H9 (cell line): ENCODE data around the gene PEX12. TPM values are rescaled to one million over a fixed set of nuclear protein-coding genes. Genes with fewer than 3 reads are reported as not detected.

ENCODE experiments used
- DNase-seq: peaks from one replicate; pipeline ENCODE4 v3.0.0-alpha.2; 2017
- H2AFZ ChIP-seq: one replicate; pipeline ENCODE4 v1.6.1; 2013; ENCODE audit warnings: mild to moderate bottlenecking, low read length, control low read depth, moderate library complexity
- H2AK5ac ChIP-seq: 2 replicates; pipeline ENCODE4 v1.6.1; 2013; ENCODE audit warnings: low read length, control low read depth, mixed read lengths; ENCODE audit not compliant: insufficient read length
- H2BK120ac ChIP-seq: one replicate; pipeline ENCODE4 v1.6.1; 2013; ENCODE audit warnings: low read depth, mild to moderate bottlenecking, low read length, control low read depth, inconsistent platforms; ENCODE audit not compliant: poor library complexity, severe bottlenecking
- H2BK12ac ChIP-seq: 2 replicates; pipeline ENCODE4 v1.6.1; 2013; ENCODE audit warnings: low read length, control low read depth, mixed read lengths, low read depth; ENCODE audit not compliant: insufficient read length
- H2BK15ac ChIP-seq: 2 replicates; pipeline ENCODE4 v1.6.1; 2013; ENCODE audit warnings: low read depth, low read length, control low read depth
- H2BK20ac ChIP-seq: one replicate; pipeline ENCODE4 v1.6.1; 2013; ENCODE audit warnings: low read depth, mild to moderate bottlenecking, low read length, control low read depth, inconsistent platforms; ENCODE audit not compliant: poor library complexity, severe bottlenecking
- H2BK5ac ChIP-seq: 2 replicates; pipeline ENCODE4 v1.6.1; 2013; ENCODE audit warnings: low read length, control low read depth, mixed read lengths; ENCODE audit not compliant: insufficient read length
- H3K14ac ChIP-seq: 2 replicates; pipeline ENCODE4 v1.6.1; 2013; ENCODE audit warnings: low read length, control low read depth; ENCODE audit not compliant: insufficient read depth
- H3K18ac ChIP-seq: 2 replicates; pipeline ENCODE4 v1.6.1; 2013; ENCODE audit warnings: low read depth, mild to moderate bottlenecking, mixed read lengths, low read length, control low read depth; ENCODE audit not compliant: insufficient read length
- H3K23ac ChIP-seq: 2 replicates; pipeline ENCODE4 v1.6.1; 2013; ENCODE audit warnings: low read length, control low read depth, mixed read lengths, low read depth; ENCODE audit not compliant: insufficient read length
- H3K23me2 ChIP-seq: 2 replicates; pipeline ENCODE4 v1.6.1; 2013; ENCODE audit warnings: low read depth, mild to moderate bottlenecking, mixed read lengths, low read length, control low read depth; ENCODE audit not compliant: insufficient read length, poor library complexity, severe bottlenecking
- H3K27ac ChIP-seq: 2 replicates; pipeline ENCODE4 v1.5.1; 2013; ENCODE audit warnings: low read length, control low read depth, mixed read lengths, low read depth; ENCODE audit not compliant: insufficient read length
- H3K27me3 ChIP-seq: 2 replicates; pipeline ENCODE4 v1.6.1; 2013; ENCODE audit warnings: low read length, control low read depth, inconsistent platforms; ENCODE audit not compliant: insufficient read depth
- H3K4ac ChIP-seq: 2 replicates; pipeline ENCODE4 v1.6.1; 2013; ENCODE audit warnings: low read depth, mild to moderate bottlenecking, control low read depth, inconsistent platforms, low read length, moderate library complexity
- H3K4me1 ChIP-seq: 2 replicates; pipeline ENCODE4 v1.6.1; 2013; ENCODE audit warnings: low read length, control low read depth, inconsistent platforms; ENCODE audit not compliant: insufficient read depth
- H3K4me2 ChIP-seq: 2 replicates; pipeline ENCODE4 v1.6.1; 2013; ENCODE audit warnings: low read length, control low read depth, mixed read lengths; ENCODE audit not compliant: insufficient read length, insufficient read depth
- H3K56ac ChIP-seq: 2 replicates; pipeline ENCODE4 v1.6.1; 2013; ENCODE audit warnings: low read depth, mild to moderate bottlenecking, mixed read lengths, low read length, control low read depth; ENCODE audit not compliant: insufficient read length
- H3K79me1 ChIP-seq: 2 replicates; pipeline ENCODE4 v1.6.1; 2013; ENCODE audit warnings: low read depth, mild to moderate bottlenecking, moderate library complexity, low read length, control low read depth, inconsistent platforms; ENCODE audit not compliant: insufficient read depth, poor library complexity, severe bottlenecking
- H3K79me2 ChIP-seq: 2 replicates; pipeline ENCODE4 v1.6.1; 2013; ENCODE audit warnings: low read length, control low read depth, inconsistent platforms; ENCODE audit not compliant: insufficient read depth
- H3K9ac ChIP-seq: 2 replicates; pipeline ENCODE4 v1.6.1; 2013; ENCODE audit warnings: low read length, control low read depth, mixed read lengths; ENCODE audit not compliant: insufficient read length; ENCODE audit errors: extremely low read depth
- H3K9me3 ChIP-seq: one replicate; pipeline ENCODE4 v1.6.1; 2013; ENCODE audit warnings: low read depth, low read length, inconsistent platforms; ENCODE audit not compliant: control insufficient read depth
- H3T11ph ChIP-seq: one replicate; pipeline ENCODE4 v1.6.1; 2013; ENCODE audit warnings: mild to moderate bottlenecking, low read length, control low read depth, inconsistent platforms
- H4K20me1 ChIP-seq: one replicate; pipeline ENCODE4 v1.6.1; 2013; ENCODE audit not compliant: control insufficient read depth, insufficient read length, insufficient read depth
- H4K5ac ChIP-seq: 2 replicates; pipeline ENCODE4 v1.6.1; 2013; ENCODE audit warnings: low read depth, mild to moderate bottlenecking, mixed read lengths, low read length, control low read depth; ENCODE audit not compliant: insufficient read length
- H4K8ac ChIP-seq: replicated peaks from 2 replicates; pipeline ENCODE4 v1.6.1; 2013; ENCODE audit warnings: low read length, control low read depth, mixed read lengths, low read depth; ENCODE audit not compliant: insufficient read length
- H4K91ac ChIP-seq: 2 replicates; pipeline ENCODE4 v1.6.1; 2013; ENCODE audit warnings: low read depth, mild to moderate bottlenecking, moderate library complexity, mixed read lengths, low read length, control low read depth; ENCODE audit not compliant: insufficient read length
- H3K27ac Mint-ChIP-seq, 3 experiments: 2 replicates in 2 of 3; 3 replicates in 1 of 3; pipeline ENCODE4 v1.8.0; 2020 to 2021; ENCODE audit warnings: mixed read lengths in 3 of 3, mild to moderate bottlenecking in 1 of 3, moderate library complexity in 1 of 3
- H3K27me3 Mint-ChIP-seq: 2 replicates; pipeline ENCODE4 v1.8.0; 2021; ENCODE audit warnings: low read depth, mild to moderate bottlenecking, moderate library complexity, mixed read lengths
- H3K36me3 Mint-ChIP-seq, 3 experiments: 2 replicates in 2 of 3; 3 replicates in 1 of 3; pipeline ENCODE4 v1.8.0; 2020 to 2021; ENCODE audit warnings: low read depth in 3 of 3, mixed read lengths in 3 of 3; ENCODE audit not compliant: insufficient read depth in 1 of 3
- H3K4me1 Mint-ChIP-seq, 2 experiments: 2 replicates each; pipeline ENCODE4 v1.8.0; 2020; ENCODE audit warnings: mixed read lengths in 2 of 2
- H3K4me3 Mint-ChIP-seq, 2 experiments: 2 replicates in 1 of 2; 3 replicates in 1 of 2; pipeline ENCODE4 v1.8.0; 2020 to 2021; ENCODE audit warnings: mild to moderate bottlenecking in 2 of 2, mixed read lengths in 2 of 2, moderate library complexity in 1 of 2
- H3K9me3 Mint-ChIP-seq, 2 experiments: 2 replicates in 1 of 2; 3 replicates in 1 of 2; pipeline ENCODE4 v1.8.0; 2020; ENCODE audit warnings: mild to moderate bottlenecking in 2 of 2, mixed read lengths in 2 of 2, moderate library complexity in 1 of 2
- WGBS: extraction: QIAGEN DNeasy Blood & Tissue Kit; methylation state at CpG from one replicate; pipeline ENCODE4 v1.1.7; 2013; ENCODE audit warnings: missing lambda C conversion rate, low lambda C conversion rate, mixed read lengths; ENCODE audit not compliant: insufficient read length; ENCODE audit errors: extremely low coverage; 5-methylcytosine and 5-hydroxymethylcytosine counted together
- total RNA-seq: library from RNA; stranded (reverse); gene quantifications from 2 replicates; pipeline ENCODE4 v1.2.1, GENCODE V29; 2021
- TF ChIP-seq, protein P1 (sequence below): fragments of 200-600 bp; sonication (generic); conservative IDR thresholded peaks from 3 replicates; pipeline ENCODE4 v1.8.0; 2021; ENCODE audit warnings: antibody characterized with exemption, mild to moderate bottlenecking

PEX12 gene
- total RNA-seq, 1 experiment from 2014 or later: 5.4 TPM

DNA sequence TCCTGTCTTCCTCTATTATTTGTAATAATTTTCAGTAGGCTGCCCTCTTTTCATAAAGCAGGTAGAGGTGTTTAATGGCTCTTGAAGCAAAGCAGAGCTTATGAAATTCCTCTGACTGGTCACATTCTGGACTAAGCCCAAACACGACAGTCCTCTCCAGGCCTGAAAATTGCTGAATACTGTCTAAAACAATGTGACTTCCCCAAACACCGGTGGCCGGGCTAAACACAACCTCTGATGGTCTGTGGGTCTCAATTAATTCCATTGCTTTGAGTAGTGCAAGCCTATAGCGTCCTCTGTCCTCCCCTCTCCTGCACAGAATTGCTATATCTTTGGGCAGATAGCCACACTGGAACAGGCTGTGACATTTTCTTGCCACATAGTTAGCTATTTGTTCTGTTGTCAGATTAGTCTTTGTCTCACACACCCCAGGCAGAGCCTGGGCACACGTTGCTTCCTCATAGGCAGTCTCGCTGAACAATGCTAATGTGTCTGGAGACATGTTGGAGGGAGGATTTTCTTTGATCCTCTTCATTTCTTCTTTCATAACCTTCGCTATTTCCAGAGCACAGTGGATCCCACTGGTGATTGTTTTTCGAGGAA, 30.1 kb downstream of the PEX12 start:
- H3K14ac ChIP-seq: no peak overlapping the region
- H4K91ac ChIP-seq: no peak overlapping the region
- no peak overlapping the region for H2BK120ac ChIP-seq
- H3K27ac ChIP-seq: no peak overlapping the region
- H3K23ac ChIP-seq: no peak overlapping the region
- Mint-ChIP-seq H3K36me3 (no peaks in the 10 kb centered on the region), H3K4me1 (peaks cover 9% of the 10 kb centered on the region in 2 experiments), H3K9me3 (no peaks in the 10 kb centered on the region), H3K27me3 (peaks cover 29% of the 10 kb centered on the region), H3K27ac (no peak overlapping the region), H3K4me3 (no peak overlapping the region)
- no peaks in the 10 kb centered on the region for H3K79me1 ChIP-seq
- H3K4me2 ChIP-seq: no peak overlapping the region
- H2BK12ac ChIP-seq: no peak overlapping the region
- no peaks in the 10 kb centered on the region for H3K9me3 ChIP-seq
- no peak overlapping the region for H4K5ac ChIP-seq
- no peak overlapping the region for H2BK15ac ChIP-seq
- TF ChIP-seq, protein P1, sequence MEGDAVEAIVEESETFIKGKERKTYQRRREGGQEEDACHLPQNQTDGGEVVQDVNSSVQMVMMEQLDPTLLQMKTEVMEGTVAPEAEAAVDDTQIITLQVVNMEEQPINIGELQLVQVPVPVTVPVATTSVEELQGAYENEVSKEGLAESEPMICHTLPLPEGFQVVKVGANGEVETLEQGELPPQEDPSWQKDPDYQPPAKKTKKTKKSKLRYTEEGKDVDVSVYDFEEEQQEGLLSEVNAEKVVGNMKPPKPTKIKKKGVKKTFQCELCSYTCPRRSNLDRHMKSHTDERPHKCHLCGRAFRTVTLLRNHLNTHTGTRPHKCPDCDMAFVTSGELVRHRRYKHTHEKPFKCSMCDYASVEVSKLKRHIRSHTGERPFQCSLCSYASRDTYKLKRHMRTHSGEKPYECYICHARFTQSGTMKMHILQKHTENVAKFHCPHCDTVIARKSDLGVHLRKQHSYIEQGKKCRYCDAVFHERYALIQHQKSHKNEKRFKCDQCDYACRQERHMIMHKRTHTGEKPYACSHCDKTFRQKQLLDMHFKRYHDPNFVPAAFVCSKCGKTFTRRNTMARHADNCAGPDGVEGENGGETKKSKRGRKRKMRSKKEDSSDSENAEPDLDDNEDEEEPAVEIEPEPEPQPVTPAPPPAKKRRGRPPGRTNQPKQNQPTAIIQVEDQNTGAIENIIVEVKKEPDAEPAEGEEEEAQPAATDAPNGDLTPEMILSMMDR: no peak
- no peak overlapping the region for H3K56ac ChIP-seq
- no peak overlapping the region for H3K9ac ChIP-seq
- H3K4me1 ChIP-seq: no peaks in the 10 kb centered on the region
- H3K4ac ChIP-seq: no peak overlapping the region
- no peaks in the 10 kb centered on the region for H3K79me2 ChIP-seq
- H4K8ac ChIP-seq: no peak overlapping the region
- no peak overlapping the region for H3K18ac ChIP-seq
- no peaks in the 10 kb centered on the region for H4K20me1 ChIP-seq
- no peak overlapping the region for H2BK20ac ChIP-seq
- no peak overlapping the region for H2AK5ac ChIP-seq
- H2BK5ac ChIP-seq: no peak overlapping the region
- no peak overlapping the region for H2AFZ ChIP-seq
- no CpG with 5 or more reads among the region's 8 CpGs for WGBS
- H3K27me3 ChIP-seq: no peaks in the 10 kb centered on the region
- no peak for DNase-seq
- no peak overlapping the region for H3T11ph ChIP-seq
- no peaks in the 10 kb centered on the region for H3K23me2 ChIP-seq
